HEK293 (cell line): Measurements from ENCODE around the gene UBE4B.
"Not testable (repeated sequence)": the region's sequence is repeated elsewhere in the genome, so short reads cannot be mapped to it uniquely, and the experiment has no call there.

Source experiments
- BCL11B ChIP-seq: fragments of 450-650 bp; formaldehyde crosslinking; IDR thresholded peaks from 2 replicates; pipeline ENCODE4 v1.5.1; 2016; ENCODE audit warnings: low read depth, missing biosample characterization, missing genetic modification characterization
- HOXA7 ChIP-seq: sonication (generic); formaldehyde crosslinking; IDR thresholded peaks from 2 replicates; pipeline ENCODE4 v1.8.1; 2022; ENCODE audit warnings: missing genetic modification reagents, borderline replicate concordance
- ZFP69B ChIP-seq: fragments of 450-650 bp; formaldehyde crosslinking; IDR thresholded peaks from 2 replicates; pipeline ENCODE4 v1.5.1; 2016; ENCODE audit warnings: missing biosample characterization, missing genetic modification characterization
- ZNF311 ChIP-seq: fragments of 450-650 bp; formaldehyde crosslinking; IDR thresholded peaks from 2 replicates; pipeline ENCODE4 v1.5.1; 2017; ENCODE audit warnings: missing biosample characterization, missing genetic modification characterization, borderline replicate concordance
- ZNF629 ChIP-seq: fragments of 450-650 bp; formaldehyde crosslinking; IDR thresholded peaks from 2 replicates; pipeline ENCODE4 v1.5.1; 2017; ENCODE audit warnings: missing biosample characterization, missing genetic modification characterization
- ZNF777 ChIP-seq: fragments of 450-650 bp; formaldehyde crosslinking; IDR thresholded peaks from 2 replicates; pipeline ENCODE4 v1.5.1; 2017; ENCODE audit warnings: missing biosample characterization, missing genetic modification characterization, borderline replicate concordance
- ZNF785 ChIP-seq: fragments of 450-650 bp; formaldehyde crosslinking; IDR thresholded peaks from 2 replicates; pipeline ENCODE4 v1.5.1; 2016; ENCODE audit warnings: missing biosample characterization, missing genetic modification characterization
- TF ChIP-seq, protein P1 (sequence below): fragments of 450-650 bp; formaldehyde crosslinking; IDR thresholded peaks from 2 replicates; pipeline ENCODE4 v1.5.1; 2016; ENCODE audit warnings: missing biosample characterization, missing genetic modification characterization
- TF ChIP-seq, protein P2 (sequence below): fragments of 450-650 bp; formaldehyde crosslinking; IDR thresholded peaks from 2 replicates; pipeline ENCODE4 v1.5.1; 2016; ENCODE audit warnings: missing biosample characterization, missing genetic modification characterization, low read depth

DNA sequence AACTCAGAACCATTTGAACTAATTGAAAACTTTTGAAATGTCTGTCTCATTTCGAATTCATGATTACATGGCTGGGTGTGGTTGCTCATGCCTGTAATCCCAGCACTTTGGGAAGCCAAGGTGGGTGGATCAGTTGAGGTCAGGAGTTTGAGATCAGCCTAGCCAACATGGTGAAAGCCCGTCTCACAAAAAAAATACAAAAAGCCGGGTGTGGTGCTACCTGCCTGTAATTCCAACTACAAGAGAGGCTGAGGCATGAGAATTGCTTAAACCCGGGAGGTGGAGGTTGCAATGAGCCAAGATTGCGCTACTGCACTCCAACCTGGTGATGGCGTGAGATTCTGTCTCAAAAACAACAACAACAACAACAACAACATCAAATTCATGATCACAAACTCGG, 40.6 kb downstream of the UBE4B start:
- TF ChIP-seq ZNF629; ZFP69B (tag by site-specific recombination); ZNF785; ZNF777 (tag by site-specific recombination); ZNF311 (tag by site-specific recombination); BCL11B (tag by site-specific recombination); HOXA7: not testable (repeated sequence)
- TF ChIP-seq, protein P1, sequence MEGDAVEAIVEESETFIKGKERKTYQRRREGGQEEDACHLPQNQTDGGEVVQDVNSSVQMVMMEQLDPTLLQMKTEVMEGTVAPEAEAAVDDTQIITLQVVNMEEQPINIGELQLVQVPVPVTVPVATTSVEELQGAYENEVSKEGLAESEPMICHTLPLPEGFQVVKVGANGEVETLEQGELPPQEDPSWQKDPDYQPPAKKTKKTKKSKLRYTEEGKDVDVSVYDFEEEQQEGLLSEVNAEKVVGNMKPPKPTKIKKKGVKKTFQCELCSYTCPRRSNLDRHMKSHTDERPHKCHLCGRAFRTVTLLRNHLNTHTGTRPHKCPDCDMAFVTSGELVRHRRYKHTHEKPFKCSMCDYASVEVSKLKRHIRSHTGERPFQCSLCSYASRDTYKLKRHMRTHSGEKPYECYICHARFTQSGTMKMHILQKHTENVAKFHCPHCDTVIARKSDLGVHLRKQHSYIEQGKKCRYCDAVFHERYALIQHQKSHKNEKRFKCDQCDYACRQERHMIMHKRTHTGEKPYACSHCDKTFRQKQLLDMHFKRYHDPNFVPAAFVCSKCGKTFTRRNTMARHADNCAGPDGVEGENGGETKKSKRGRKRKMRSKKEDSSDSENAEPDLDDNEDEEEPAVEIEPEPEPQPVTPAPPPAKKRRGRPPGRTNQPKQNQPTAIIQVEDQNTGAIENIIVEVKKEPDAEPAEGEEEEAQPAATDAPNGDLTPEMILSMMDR, result not testable (repeated sequence)
- TF ChIP-seq, protein P2, sequence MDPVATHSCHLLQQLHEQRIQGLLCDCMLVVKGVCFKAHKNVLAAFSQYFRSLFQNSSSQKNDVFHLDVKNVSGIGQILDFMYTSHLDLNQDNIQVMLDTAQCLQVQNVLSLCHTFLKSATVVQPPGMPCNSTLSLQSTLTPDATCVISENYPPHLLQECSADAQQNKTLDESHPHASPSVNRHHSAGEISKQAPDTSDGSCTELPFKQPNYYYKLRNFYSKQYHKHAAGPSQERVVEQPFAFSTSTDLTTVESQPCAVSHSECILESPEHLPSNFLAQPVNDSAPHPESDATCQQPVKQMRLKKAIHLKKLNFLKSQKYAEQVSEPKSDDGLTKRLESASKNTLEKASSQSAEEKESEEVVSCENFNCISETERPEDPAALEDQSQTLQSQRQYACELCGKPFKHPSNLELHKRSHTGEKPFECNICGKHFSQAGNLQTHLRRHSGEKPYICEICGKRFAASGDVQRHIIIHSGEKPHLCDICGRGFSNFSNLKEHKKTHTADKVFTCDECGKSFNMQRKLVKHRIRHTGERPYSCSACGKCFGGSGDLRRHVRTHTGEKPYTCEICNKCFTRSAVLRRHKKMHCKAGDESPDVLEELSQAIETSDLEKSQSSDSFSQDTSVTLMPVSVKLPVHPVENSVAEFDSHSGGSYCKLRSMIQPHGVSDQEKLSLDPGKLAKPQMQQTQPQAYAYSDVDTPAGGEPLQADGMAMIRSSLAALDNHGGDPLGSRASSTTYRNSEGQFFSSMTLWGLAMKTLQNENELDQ (tag by site-specific recombination), result not testable (repeated sequence)
